ENCODE results near the gene PLAAT3.

DNA sequence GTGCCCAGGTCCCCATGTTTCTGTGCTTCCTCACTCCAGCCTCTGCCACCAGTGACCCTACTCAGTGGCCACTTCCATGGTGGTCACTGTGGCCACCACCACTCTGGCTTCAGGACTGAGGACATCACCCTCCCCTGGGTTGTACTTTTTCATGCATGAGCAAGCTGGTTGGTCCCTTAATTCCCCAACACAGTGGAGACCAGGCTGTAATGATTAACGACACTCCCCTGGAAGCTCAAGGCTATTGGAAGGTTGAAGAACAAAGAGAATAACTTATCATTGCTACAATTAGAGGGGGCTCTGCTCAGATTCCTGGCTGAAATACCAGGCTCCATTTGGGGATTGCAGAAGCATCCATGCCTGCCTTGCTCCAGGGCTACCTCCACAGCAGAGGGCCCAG, 67.2 kb downstream of the PLAAT3 start:
- no peak for TF ChIP-seq CTCF (IDR thresholded peaks at IDR 0.05)
- no peak for TF ChIP-seq RAD21 (conservative IDR thresholded peaks at IDR 0.05 in 1 of 2, IDR thresholded peaks at IDR 0.05 in 1 of 2)
- no peak for TF ChIP-seq ZSCAN20 (CRISPR knock-in tag; IDR thresholded peaks at IDR 0.05)
- TF ChIP-seq EP300 (IDR thresholded peaks at IDR 0.05), result no peak
- TF ChIP-seq POLR2A (IDR thresholded peaks at IDR 0.05; ENCODE audit: low read length), result no peak
- no peak for TF ChIP-seq RNF2 (IDR thresholded peaks at IDR 0.05; ENCODE audit: borderline replicate concordance, low read depth)

Measured in A549 (cell line).